Measurements from ENCODE around the gene TRAPPC2L. TPM values are rescaled to one million over a fixed set of nuclear protein-coding genes. Genes with fewer than 3 reads are reported as not detected.
A peak's percentile ranks its signal among the peaks of the same experiment; 100 is the strongest.
"Not testable (repeated sequence)": the region's sequence is repeated elsewhere in the genome, so short reads cannot be mapped to it uniquely, and the experiment has no call there.

TRAPPC2L gene
- total RNA-seq, 2 donors from 2014 or later = 110 TPM

DNA sequence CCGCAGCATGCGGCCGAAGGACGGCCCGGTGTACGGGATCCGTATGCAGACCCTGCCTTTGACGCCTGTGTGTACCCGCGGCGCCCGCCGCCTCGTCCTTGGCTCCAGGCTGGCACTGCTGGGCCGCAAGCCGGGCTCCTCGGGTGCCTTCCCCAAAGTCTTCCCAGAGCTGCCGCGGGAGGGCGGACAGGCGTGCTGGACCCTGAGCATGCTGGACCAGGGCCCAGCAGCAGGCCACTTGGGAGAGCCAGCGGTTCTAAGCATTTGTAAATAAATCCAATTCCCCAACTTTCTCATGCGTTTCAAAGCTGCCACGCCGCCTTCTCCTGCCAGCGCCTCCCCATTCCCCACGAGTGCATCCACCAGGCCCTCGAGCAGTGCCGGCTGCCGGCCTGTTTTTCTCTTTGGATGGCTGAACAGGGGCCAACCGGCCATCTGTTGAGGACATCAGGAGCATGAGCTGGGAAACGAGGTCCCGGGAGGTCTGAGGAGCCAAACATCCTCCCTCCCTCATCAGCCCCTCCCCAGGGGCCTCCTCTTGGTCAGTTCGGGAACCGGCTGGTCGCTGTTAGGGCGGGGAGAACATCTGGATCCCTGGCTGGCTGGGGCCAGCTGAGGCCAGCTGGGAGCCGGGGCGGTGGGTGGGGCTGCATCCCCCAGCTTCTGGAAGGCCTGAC is 30.1 kb downstream of the TRAPPC2L start:
- Histone ChIP-seq H3K27me3 (ENCODE audit: control insufficient read depth, insufficient read depth, low read length, poor library complexity, severe bottlenecking) (no peaks in the 10 kb centered on the region), H3K9ac (ENCODE audit: extremely low read depth, low read length, poor library complexity, severe bottlenecking) (no peak overlapping the region), H3K27ac (ENCODE audit: low read depth, low read length) (peak overlapping the region; percentile 0), H3K9me3 (ENCODE audit: control insufficient read depth, low read length) (no peaks in the 10 kb centered on the region), H3K36me3 (ENCODE audit: control insufficient read depth, insufficient read depth, low read length) (no peaks in the 10 kb centered on the region), H3K4me3 (ENCODE audit: low read length) (no peak overlapping the region), H3K4me1 (ENCODE audit: control insufficient read depth, insufficient read depth, low read length) (no peaks in the 10 kb centered on the region)
- 93 to 94% methylated on average over 23 to 39 of the region's 39 CpGs for WGBS, 2 experiments (ENCODE audit: insufficient coverage in 1 of 2, insufficient read length in 1 of 2)
- Mint-ChIP-seq H3K4me3 (no peak overlapping the region), H3K36me3 (ENCODE audit: low read depth) (no peaks in the 10 kb centered on the region), H3K4me1 (no peaks in the 10 kb centered on the region), H3K27me3 (ENCODE audit: insufficient read depth) (no peaks in the 10 kb centered on the region), H3K27ac (peak overlapping the region; percentile 66), H3K9me3 (no peaks in the 10 kb centered on the region)
- no peak for TF ChIP-seq CTCF (conservative IDR thresholded peaks at IDR 0.05)
- no peak for DNase-seq

DNA sequence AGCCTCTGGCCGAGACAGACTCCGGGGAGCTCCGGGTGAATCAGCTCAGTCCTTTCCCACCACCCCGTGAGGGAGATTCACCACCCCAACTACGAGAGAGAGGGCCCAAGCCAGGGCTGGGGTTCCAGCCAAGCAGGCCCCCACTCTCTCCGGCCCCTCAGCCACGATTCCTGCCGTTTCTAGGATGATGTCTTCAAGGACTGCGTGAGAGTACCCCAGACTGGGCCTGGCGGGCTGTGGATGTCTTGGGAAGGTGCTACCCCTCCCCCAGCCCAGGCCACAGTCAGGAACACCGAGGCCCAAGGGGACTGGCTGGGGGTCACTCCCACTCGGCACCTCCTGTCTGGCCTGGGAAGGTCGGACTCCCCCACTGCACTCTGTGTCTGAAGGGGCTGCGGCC is 31.1 kb downstream of the TRAPPC2L start:
- Mint-ChIP-seq H3K9me3 (no peaks in the 10 kb centered on the region), H3K4me1 (no peaks in the 10 kb centered on the region), H3K4me3 (no peak overlapping the region), H3K36me3 (ENCODE audit: low read depth) (no peaks in the 10 kb centered on the region), H3K27me3 (ENCODE audit: insufficient read depth) (no peaks in the 10 kb centered on the region), H3K27ac (no peak overlapping the region)
- Histone ChIP-seq H3K27ac (ENCODE audit: low read depth, low read length) (no peak overlapping the region), H3K4me1 (ENCODE audit: control insufficient read depth, insufficient read depth, low read length) (no peaks in the 10 kb centered on the region), H3K4me3 (ENCODE audit: low read length) (no peak overlapping the region), H3K9ac (ENCODE audit: extremely low read depth, low read length, poor library complexity, severe bottlenecking) (no peak overlapping the region), H3K27me3 (ENCODE audit: control insufficient read depth, insufficient read depth, low read length, poor library complexity, severe bottlenecking) (no peaks in the 10 kb centered on the region), H3K36me3 (ENCODE audit: control insufficient read depth, insufficient read depth, low read length) (no peaks in the 10 kb centered on the region), H3K9me3 (ENCODE audit: control insufficient read depth, low read length) (no peaks in the 10 kb centered on the region)
- WGBS, 2 experiments (ENCODE audit: insufficient coverage in 1 of 2, insufficient read length in 1 of 2) = 89 to 92% methylated on average over 4 to 13 of the region's 14 CpGs
- no peak for DNase-seq
- TF ChIP-seq CTCF (conservative IDR thresholded peaks at IDR 0.05) = no peak

DNA sequence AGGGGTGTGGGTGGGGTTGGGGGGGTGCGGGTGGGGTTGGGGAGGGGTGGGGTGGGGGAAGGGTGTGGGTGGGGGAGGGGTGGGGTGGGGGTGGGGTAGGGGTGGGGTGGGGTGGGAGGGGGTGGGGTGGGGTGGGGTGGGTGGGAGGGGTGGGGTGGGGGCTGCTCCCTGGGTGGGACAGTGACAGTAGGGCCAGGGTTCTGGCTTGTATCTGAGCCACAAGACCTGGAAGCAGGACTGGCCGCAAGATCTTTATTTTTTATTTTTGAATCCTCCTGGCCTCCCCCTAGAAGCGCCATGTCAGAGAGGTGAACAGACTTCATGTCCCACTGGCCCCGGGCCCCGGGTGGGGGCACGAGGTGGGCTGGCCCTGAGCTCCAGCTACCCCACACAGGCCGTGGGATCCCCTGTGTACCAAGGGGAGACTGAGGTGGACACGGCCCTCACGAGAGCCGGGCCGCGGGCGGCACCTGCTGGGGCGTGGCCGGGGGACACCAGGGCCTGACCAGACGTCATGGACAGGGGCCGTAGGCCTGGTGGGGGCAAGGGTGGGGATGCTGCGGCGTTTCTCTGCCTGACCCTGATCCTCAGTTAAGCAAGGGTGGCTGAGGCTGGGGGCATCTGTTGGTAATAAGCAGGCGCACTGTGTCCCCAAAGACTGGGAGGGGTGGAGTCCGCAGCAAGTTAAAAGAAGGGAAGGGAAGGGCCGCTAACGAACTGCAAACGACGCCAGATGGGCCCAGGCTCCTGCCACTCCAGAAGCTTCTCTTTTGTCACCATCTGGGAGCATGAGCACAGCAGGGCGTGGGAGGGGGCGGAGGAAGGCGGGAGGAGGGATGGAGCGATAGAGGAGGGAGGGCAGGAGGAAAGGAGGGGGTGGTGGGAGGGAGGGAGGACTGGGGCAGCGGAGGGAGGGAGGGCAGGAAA is 31.8 kb downstream of the TRAPPC2L start:
- H3K27me3 Mint-ChIP-seq (ENCODE audit: insufficient read depth) = no peaks in the 10 kb centered on the region
- H3K27me3 ChIP-seq (ENCODE audit: control insufficient read depth, insufficient read depth, low read length, poor library complexity, severe bottlenecking) = no peaks in the 10 kb centered on the region
- H3K9ac ChIP-seq (ENCODE audit: extremely low read depth, low read length, poor library complexity, severe bottlenecking) = no peak overlapping the region
- H3K27ac ChIP-seq (ENCODE audit: low read depth, low read length) = peak overlapping the region; percentile 49
- no peaks in the 10 kb centered on the region for H3K4me1 Mint-ChIP-seq
- no peaks in the 10 kb centered on the region for H3K36me3 Mint-ChIP-seq (ENCODE audit: low read depth)
- no peak overlapping the region for H3K27ac Mint-ChIP-seq
- no peak for TF ChIP-seq CTCF (conservative IDR thresholded peaks at IDR 0.05)
- WGBS, 2 experiments (ENCODE audit: insufficient coverage in 1 of 2, insufficient read length in 1 of 2) = 86 to 88% methylated on average over 22 to 26 of the region's 30 CpGs
- no peak overlapping the region for H3K4me3 Mint-ChIP-seq
- no peaks in the 10 kb centered on the region for H3K4me1 ChIP-seq (ENCODE audit: control insufficient read depth, insufficient read depth, low read length)
- no peaks in the 10 kb centered on the region for H3K9me3 ChIP-seq (ENCODE audit: control insufficient read depth, low read length)
- no peaks in the 10 kb centered on the region for H3K36me3 ChIP-seq (ENCODE audit: control insufficient read depth, insufficient read depth, low read length)
- H3K9me3 Mint-ChIP-seq = no peaks in the 10 kb centered on the region
- H3K4me3 ChIP-seq (ENCODE audit: low read length) = no peak overlapping the region
- peak; percentile 74 for DNase-seq

DNA sequence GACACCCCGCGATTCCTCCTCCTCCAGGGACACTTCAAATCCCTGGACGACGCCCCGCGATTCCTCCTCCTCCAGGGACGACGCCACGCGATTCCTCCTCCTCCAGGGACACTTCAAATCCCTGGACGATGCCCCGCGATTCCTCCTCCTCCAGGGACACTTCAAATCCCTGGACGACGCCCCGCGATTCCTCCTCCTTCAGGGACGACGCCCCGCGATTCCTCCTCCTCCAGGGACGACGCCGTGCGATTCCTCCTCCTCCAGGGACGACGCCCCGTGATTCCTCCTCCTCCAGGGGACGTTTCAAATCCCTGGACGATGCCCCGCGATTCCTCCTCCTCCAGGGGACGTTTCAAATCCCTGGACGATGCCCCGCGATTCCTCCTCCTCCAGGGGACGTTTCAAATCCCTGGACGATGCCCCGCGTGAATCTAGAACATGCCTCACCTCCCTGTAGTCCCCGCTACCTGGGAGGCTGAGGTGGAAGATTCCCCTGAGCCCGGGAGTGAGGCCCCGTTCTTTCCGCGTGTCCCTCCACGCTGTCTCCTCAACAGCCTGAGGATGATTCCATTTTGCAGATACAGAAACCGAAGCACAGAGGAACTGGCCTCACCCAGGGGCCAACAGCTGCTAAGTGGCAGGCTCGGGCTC is 32.9 kb downstream of the TRAPPC2L start:
- not testable (repeated sequence) for H3K4me1 Mint-ChIP-seq; H3K4me1 ChIP-seq (ENCODE audit: control insufficient read depth, insufficient read depth, low read length); H3K27ac Mint-ChIP-seq; H3K9me3 Mint-ChIP-seq; H3K36me3 Mint-ChIP-seq (ENCODE audit: low read depth); H3K27ac ChIP-seq (ENCODE audit: low read depth, low read length); H3K27me3 Mint-ChIP-seq (ENCODE audit: insufficient read depth); H3K9me3 ChIP-seq (ENCODE audit: control insufficient read depth, low read length); H3K4me3 Mint-ChIP-seq; H3K36me3 ChIP-seq (ENCODE audit: control insufficient read depth, insufficient read depth, low read length); H3K9ac ChIP-seq (ENCODE audit: extremely low read depth, low read length, poor library complexity, severe bottlenecking); DNase-seq; H3K27me3 ChIP-seq (ENCODE audit: control insufficient read depth, insufficient read depth, low read length, poor library complexity, severe bottlenecking); H3K4me3 ChIP-seq (ENCODE audit: low read length)
- WGBS, 2 experiments (ENCODE audit: insufficient coverage in 1 of 2, insufficient read length in 1 of 2) = 90 to 92% methylated on average over 27 to 48 of the region's 48 CpGs
